HCT116 (cell line): Measurements from ENCODE around the gene GRB7.

Experiments used
- POLR2A ChIP-seq: IDR thresholded peaks from 2 replicates; pipeline ENCODE4 v1.7.0; 2011; ENCODE audit warnings: borderline replicate concordance; ENCODE audit not compliant: insufficient read depth, insufficient read length; ENCODE audit errors: extremely low read depth
- SIN3A ChIP-seq: IDR thresholded peaks from 2 replicates; pipeline ENCODE4 v1.6.1; 2012; ENCODE audit warnings: low read depth
- TCF7L2 ChIP-seq: IDR thresholded peaks from 2 replicates; pipeline ENCODE4 v1.7.0; 2011; ENCODE audit warnings: borderline replicate concordance, inconsistent platforms; ENCODE audit not compliant: insufficient read depth, insufficient read length; ENCODE audit errors: extremely low read depth
- YY1 ChIP-seq: IDR thresholded peaks from 2 replicates; pipeline ENCODE4 v1.6.1; 2011; ENCODE audit warnings: low read length, low read depth, moderate library complexity, mild to moderate bottlenecking; ENCODE audit not compliant: insufficient replicate concordance; ENCODE audit errors: extremely low read depth
- TF ChIP-seq, protein P1 (sequence below), 3 experiments: fragments of 200-600 bp in 1 of 3; sonication (generic) in 1 of 3; IDR thresholded peaks in 2 of 3; conservative IDR thresholded peaks in 1 of 3; 2 replicates each; pipeline ENCODE4 v1.5.1; 2012 to 2017; ENCODE audit warnings: low read depth in 2 of 3, low read length in 2 of 3, antibody characterized with exemption in 1 of 3, borderline replicate concordance in 1 of 3, control low read depth in 1 of 3, mild to moderate bottlenecking in 1 of 3, mixed read lengths in 1 of 3, mixed run types in 1 of 3, moderate library complexity in 1 of 3; ENCODE audit not compliant: insufficient read depth in 1 of 3
- TF ChIP-seq, protein P2 (sequence below): IDR thresholded peaks from 2 replicates; pipeline ENCODE4 v1.6.1; 2012

DNA sequence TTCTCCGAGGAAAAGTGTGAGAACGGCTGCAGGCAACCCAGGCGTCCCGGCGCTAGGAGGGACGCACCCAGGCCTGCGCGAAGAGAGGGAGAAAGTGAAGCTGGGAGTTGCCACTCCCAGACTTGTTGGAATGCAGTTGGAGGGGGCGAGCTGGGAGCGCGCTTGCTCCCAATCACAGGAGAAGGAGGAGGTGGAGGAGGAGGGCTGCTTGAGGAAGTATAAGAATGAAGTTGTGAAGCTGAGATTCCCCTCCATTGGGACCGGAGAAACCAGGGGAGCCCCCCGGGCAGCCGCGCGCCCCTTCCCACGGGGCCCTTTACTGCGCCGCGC is 38.0 kb upstream of the GRB7 start, which contains the start of gene ERBB2:
- TF ChIP-seq YY1 (no peak), SIN3A (no peak), POLR2A (peak; percentile 66), TCF7L2 (no peak)
- TF ChIP-seq, protein P1, sequence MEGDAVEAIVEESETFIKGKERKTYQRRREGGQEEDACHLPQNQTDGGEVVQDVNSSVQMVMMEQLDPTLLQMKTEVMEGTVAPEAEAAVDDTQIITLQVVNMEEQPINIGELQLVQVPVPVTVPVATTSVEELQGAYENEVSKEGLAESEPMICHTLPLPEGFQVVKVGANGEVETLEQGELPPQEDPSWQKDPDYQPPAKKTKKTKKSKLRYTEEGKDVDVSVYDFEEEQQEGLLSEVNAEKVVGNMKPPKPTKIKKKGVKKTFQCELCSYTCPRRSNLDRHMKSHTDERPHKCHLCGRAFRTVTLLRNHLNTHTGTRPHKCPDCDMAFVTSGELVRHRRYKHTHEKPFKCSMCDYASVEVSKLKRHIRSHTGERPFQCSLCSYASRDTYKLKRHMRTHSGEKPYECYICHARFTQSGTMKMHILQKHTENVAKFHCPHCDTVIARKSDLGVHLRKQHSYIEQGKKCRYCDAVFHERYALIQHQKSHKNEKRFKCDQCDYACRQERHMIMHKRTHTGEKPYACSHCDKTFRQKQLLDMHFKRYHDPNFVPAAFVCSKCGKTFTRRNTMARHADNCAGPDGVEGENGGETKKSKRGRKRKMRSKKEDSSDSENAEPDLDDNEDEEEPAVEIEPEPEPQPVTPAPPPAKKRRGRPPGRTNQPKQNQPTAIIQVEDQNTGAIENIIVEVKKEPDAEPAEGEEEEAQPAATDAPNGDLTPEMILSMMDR (IDR thresholded peaks at IDR 0.05 in 2 of 3, conservative IDR thresholded peaks at IDR 0.05 in 1 of 3; ENCODE audit: borderline replicate concordance in 1 of 3, insufficient read depth in 1 of 3, low read depth in 2 of 3, low read length in 2 of 3), result no peak
- TF ChIP-seq, protein P2, sequence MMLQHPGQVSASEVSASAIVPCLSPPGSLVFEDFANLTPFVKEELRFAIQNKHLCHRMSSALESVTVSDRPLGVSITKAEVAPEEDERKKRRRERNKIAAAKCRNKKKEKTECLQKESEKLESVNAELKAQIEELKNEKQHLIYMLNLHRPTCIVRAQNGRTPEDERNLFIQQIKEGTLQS, result no peak
